PFSK-1 (cell line): ENCODE measurements around the gene RAC2.

Experiments used
- FOXP2 ChIP-seq: optimal IDR thresholded peaks from 2 replicates; pipeline ENCODE3; 2011; ENCODE audit warnings: borderline replicate concordance, control low read depth, inconsistent platforms; ENCODE audit not compliant: insufficient read depth; ENCODE audit errors: extremely low read length, extremely low read depth
- POLR2AphosphoS5 ChIP-seq: IDR thresholded peaks from 2 replicates; pipeline ENCODE4 v1.6.1; 2012; ENCODE audit warnings: low read depth, mild to moderate bottlenecking, control low read depth, low read length, moderate library complexity
- SIN3A ChIP-seq: IDR thresholded peaks from 2 replicates; pipeline ENCODE4 v1.6.1; 2012; ENCODE audit warnings: mild to moderate bottlenecking, low read length, moderate library complexity, borderline replicate concordance; ENCODE audit not compliant: insufficient read depth
- TAF1 ChIP-seq: IDR thresholded peaks from 2 replicates; pipeline ENCODE4 v1.6.1; 2012; ENCODE audit warnings: low read length, control low read depth, borderline replicate concordance; ENCODE audit not compliant: insufficient read depth
- TF ChIP-seq, protein P1 (sequence below), 2 experiments: IDR thresholded peaks; 2 replicates each; pipeline versions ENCODE4 v1.6.1 to v1.8.0; 2011 to 2012; ENCODE audit warnings: low read depth in 2 of 2, low read length in 2 of 2, control low read depth in 1 of 2, inconsistent platforms in 1 of 2, mild to moderate bottlenecking in 1 of 2, moderate library complexity in 1 of 2; ENCODE audit not compliant: insufficient read depth in 1 of 2

The RAC2 gene

DNA sequence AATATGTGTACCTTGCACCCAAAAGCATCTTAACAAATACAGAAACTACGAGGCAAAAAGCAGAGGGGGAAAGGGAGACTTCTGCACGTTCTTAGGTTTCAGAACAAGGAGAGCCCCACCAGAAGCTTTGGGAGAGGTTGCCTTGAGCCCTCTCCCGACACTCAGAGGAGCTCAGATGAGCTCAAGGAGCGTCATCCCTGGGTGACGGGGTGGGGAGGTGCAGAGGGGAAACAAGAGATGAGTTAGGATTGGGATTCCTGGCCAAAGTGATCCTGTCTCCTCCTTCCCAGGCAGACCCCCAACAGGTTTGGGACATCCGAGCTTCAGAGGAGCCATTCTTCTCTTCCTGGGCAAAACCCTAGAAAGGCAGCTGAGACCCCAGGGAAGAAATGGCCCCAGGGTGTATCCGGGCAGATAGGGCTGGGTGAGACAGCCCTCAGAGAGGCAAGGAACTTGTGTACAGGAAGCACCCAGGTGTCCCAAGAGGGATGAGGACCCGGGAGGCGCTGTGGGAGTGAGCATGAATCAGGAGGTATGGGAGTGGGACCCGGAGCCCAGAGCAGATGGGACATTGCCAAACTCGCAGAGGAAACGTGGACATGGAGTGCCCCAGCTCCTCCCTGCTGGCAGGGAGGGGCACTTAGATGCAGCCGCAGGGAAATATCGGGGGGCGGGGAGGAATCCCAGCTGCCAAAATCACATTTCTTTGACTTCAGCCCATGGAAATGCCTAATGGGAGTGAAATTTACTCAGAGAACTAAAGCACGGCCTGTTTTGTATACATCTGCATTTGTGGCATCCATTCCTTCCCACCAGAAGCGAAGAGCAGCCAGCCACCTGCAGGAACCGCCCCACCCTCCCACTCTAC, 68.4 kb downstream of the RAC2 start:
- TF ChIP-seq TAF1: no peak
- TF ChIP-seq POLR2AphosphoS5: no peak
- no peak for TF ChIP-seq FOXP2
- no peak for TF ChIP-seq SIN3A
- TF ChIP-seq, protein P1, sequence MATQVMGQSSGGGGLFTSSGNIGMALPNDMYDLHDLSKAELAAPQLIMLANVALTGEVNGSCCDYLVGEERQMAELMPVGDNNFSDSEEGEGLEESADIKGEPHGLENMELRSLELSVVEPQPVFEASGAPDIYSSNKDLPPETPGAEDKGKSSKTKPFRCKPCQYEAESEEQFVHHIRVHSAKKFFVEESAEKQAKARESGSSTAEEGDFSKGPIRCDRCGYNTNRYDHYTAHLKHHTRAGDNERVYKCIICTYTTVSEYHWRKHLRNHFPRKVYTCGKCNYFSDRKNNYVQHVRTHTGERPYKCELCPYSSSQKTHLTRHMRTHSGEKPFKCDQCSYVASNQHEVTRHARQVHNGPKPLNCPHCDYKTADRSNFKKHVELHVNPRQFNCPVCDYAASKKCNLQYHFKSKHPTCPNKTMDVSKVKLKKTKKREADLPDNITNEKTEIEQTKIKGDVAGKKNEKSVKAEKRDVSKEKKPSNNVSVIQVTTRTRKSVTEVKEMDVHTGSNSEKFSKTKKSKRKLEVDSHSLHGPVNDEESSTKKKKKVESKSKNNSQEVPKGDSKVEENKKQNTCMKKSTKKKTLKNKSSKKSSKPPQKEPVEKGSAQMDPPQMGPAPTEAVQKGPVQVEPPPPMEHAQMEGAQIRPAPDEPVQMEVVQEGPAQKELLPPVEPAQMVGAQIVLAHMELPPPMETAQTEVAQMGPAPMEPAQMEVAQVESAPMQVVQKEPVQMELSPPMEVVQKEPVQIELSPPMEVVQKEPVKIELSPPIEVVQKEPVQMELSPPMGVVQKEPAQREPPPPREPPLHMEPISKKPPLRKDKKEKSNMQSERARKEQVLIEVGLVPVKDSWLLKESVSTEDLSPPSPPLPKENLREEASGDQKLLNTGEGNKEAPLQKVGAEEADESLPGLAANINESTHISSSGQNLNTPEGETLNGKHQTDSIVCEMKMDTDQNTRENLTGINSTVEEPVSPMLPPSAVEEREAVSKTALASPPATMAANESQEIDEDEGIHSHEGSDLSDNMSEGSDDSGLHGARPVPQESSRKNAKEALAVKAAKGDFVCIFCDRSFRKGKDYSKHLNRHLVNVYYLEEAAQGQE (IDR thresholded peaks at IDR 0.05; ENCODE audit: insufficient read depth in 1 of 2, low read depth in 2 of 2, low read length in 2 of 2): no peak
